Endothelial cell of umbilical vein (primary cell): ENCODE measurements around the gene ZNF423. TPM values are rescaled to one million over a fixed set of nuclear protein-coding genes. Genes with fewer than 3 reads are reported as not detected.

Experiments used
- BruUV-seq: library from RNA; stranded (reverse); fragments of 400-500 nt; replicated peaks from 2 replicates; lab custom pipeline; 2021; lab: Mats Ljungman, UMichigan
- CTCF ChIA-PET: fragments of 300-600, 350-600 bp; sonication (Branson Sonifier 250); formaldehyde crosslinking; loops from one replicate; lab custom pipeline; 2021; ENCODE audit warnings: antibody characterized with exemption, inconsistent platforms; lab: Charles Lee
- POLR2A ChIA-PET: fragments of 300-600, 350-600 bp; sonication (Branson Sonifier 250); formaldehyde crosslinking; loops from one replicate; lab custom pipeline; 2021; ENCODE audit warnings: antibody characterized with exemption, inconsistent platforms; lab: Charles Lee
- DNase-seq: peaks from one replicate; pipeline ENCODE4 v3.0.0-alpha.2; 2011; ENCODE audit warnings: low read depth, low spot score
- FAIRE-seq: peaks from 2 replicates; lab custom pipeline; 2011; peaks lifted over from hg19 to GRCh38; lab: Jason Lieb, UNC
- H2AFZ ChIP-seq: 2 replicates; pipeline ENCODE4 v1.6.0; 2012; ENCODE audit warnings: low read depth, low read length, control low read depth, inconsistent platforms
- H3K27ac ChIP-seq: 2 replicates; pipeline ENCODE4 v1.5.1; 2011; ENCODE audit warnings: low read depth, mild to moderate bottlenecking, control low read depth, low read length, moderate library complexity; ENCODE audit not compliant: insufficient read depth
- H3K27me3 ChIP-seq, 2 experiments: 2 replicates each; pipeline versions ENCODE4 v1.6.0 to v1.6.1; 2011; ENCODE audit warnings: low read length in 2 of 2, mixed read lengths in 1 of 2; ENCODE audit not compliant: control insufficient read depth in 2 of 2, insufficient read depth in 2 of 2
- H3K36me3 ChIP-seq, 2 experiments: 2 replicates in 1 of 2; 3 replicates in 1 of 2; pipeline ENCODE4 v1.5.1; 2011; ENCODE audit warnings: low read length in 2 of 2, mild to moderate bottlenecking in 1 of 2, moderate library complexity in 1 of 2; ENCODE audit not compliant: control insufficient read depth in 2 of 2, insufficient read depth in 2 of 2; ENCODE audit errors: extremely low read depth in 1 of 2
- H3K4me1 ChIP-seq: 3 replicates; pipeline ENCODE4 v1.5.1; 2011; ENCODE audit warnings: mild to moderate bottlenecking, low read length; ENCODE audit not compliant: control insufficient read depth, insufficient read depth; ENCODE audit errors: extremely low read depth
- H3K4me2 ChIP-seq: 2 replicates; pipeline ENCODE4 v1.6.1; 2011; ENCODE audit warnings: low read length, control low read depth, mixed read lengths; ENCODE audit not compliant: insufficient read depth
- H3K4me3 ChIP-seq, 3 experiments: fragments of 200-600 bp in 1 of 3; sonication (generic), shearing (Covaris generic) in 1 of 3; replicated peaks in 1 of 3; 2 replicates each; pipeline ENCODE4 v1.5.1; 2011 to 2016; ENCODE audit warnings: control low read depth in 3 of 3, low read length in 3 of 3, mild to moderate bottlenecking in 2 of 3, inconsistent platforms in 1 of 3, low read depth in 1 of 3, moderate library complexity in 1 of 3; ENCODE audit not compliant: insufficient read depth in 1 of 3
- H3K79me2 ChIP-seq: 2 replicates; pipeline ENCODE4 v1.6.0; 2012; ENCODE audit warnings: low read length, inconsistent platforms; ENCODE audit not compliant: control insufficient read depth, insufficient read depth
- H3K9ac ChIP-seq: replicated peaks from 2 replicates; pipeline ENCODE3; 2011; ENCODE audit warnings: low read length, control low read depth; ENCODE audit not compliant: insufficient read depth; ENCODE audit errors: extremely low read depth
- H3K9me1 ChIP-seq: replicated peaks from 3 replicates; pipeline ENCODE4 v1.6.0; 2011; ENCODE audit warnings: mild to moderate bottlenecking, low read length; ENCODE audit not compliant: control insufficient read depth, insufficient read depth; ENCODE audit errors: extremely low read depth
- H3K9me3 ChIP-seq: replicated peaks from 2 replicates; pipeline ENCODE4 v1.5.1; 2012; ENCODE audit warnings: low read length, inconsistent platforms; ENCODE audit not compliant: control insufficient read depth, insufficient read depth
- H4K20me1 ChIP-seq: replicated peaks from 2 replicates; pipeline ENCODE3; 2011; ENCODE audit warnings: mild to moderate bottlenecking, low read length; ENCODE audit not compliant: control insufficient read depth, insufficient read depth; ENCODE audit errors: extremely low read depth
- CTCF ChIP-seq, 2 donors: IDR thresholded peaks; 1 replicate in 1 of 2; 2 replicates in 1 of 2; pipeline ENCODE4 v1.5.1; 2011; ENCODE audit warnings: low read length in 2 of 2, mild to moderate bottlenecking in 2 of 2, moderate library complexity in 2 of 2, control low read depth in 1 of 2, inconsistent platforms in 1 of 2, low read depth in 1 of 2; ENCODE audit not compliant: insufficient read depth in 1 of 2; ENCODE audit errors: extremely low read depth in 1 of 2
- EZH2 ChIP-seq: IDR thresholded peaks from 2 replicates; pipeline ENCODE4 v1.6.1; 2012; ENCODE audit warnings: borderline replicate concordance, low read depth, mild to moderate bottlenecking, moderate library complexity, low read length, inconsistent platforms; ENCODE audit not compliant: severe bottlenecking
- FOS ChIP-seq: IDR thresholded peaks from 2 replicates; pipeline ENCODE4 v1.6.1; 2011; ENCODE audit warnings: mild to moderate bottlenecking, low read length, moderate library complexity, borderline replicate concordance; ENCODE audit not compliant: insufficient read depth
- GATA2 ChIP-seq: IDR thresholded peaks from 2 replicates; pipeline ENCODE4 v1.7.0; 2011; ENCODE audit warnings: low read depth, mild to moderate bottlenecking, moderate library complexity, mixed read lengths, low read length; ENCODE audit not compliant: insufficient read length, insufficient read depth
- JUN ChIP-seq: IDR thresholded peaks from 2 replicates; pipeline ENCODE4 v1.6.1; 2011; ENCODE audit warnings: borderline replicate concordance, low read depth; ENCODE audit not compliant: insufficient read length, insufficient read depth
- MAX ChIP-seq: IDR thresholded peaks from 2 replicates; pipeline ENCODE4 v1.6.1; 2011; ENCODE audit not compliant: insufficient read depth, insufficient read length
- MYC ChIP-seq: IDR thresholded peaks from one replicate; pipeline ENCODE4 v1.6.1; 2011; ENCODE audit warnings: mild to moderate bottlenecking, low read depth, low read length
- POLR2A ChIP-seq: IDR thresholded peaks from 2 replicates; pipeline ENCODE4 v1.6.1; 2012; ENCODE audit warnings: low read depth, mild to moderate bottlenecking, control low read depth, low read length
- POLR2AphosphoS5 ChIP-seq: IDR thresholded peaks from 2 replicates; pipeline ENCODE4 v1.6.1; 2012; ENCODE audit warnings: low read depth, mild to moderate bottlenecking, control low read depth, low read length, moderate library complexity; ENCODE audit not compliant: insufficient read depth
- dilution Hi-C: fragments of 300-500 bp; cut with MboI; formaldehyde crosslinking; loops from one replicate; pipeline ENCODE4 v1.15.0; 2019; ENCODE audit warnings: low sequenced_read_pairs; ENCODE audit not compliant: extremely low pct_ligation_motif_present
- intact Hi-C: fragments of 100-400 bp; cut with micrococcal nuclease; formaldehyde crosslinking; loops from one replicate; pipeline ENCODE4 v1.10.0; 2022
- polyA plus RNA-seq, 4 experiments: library from polyadenylated mRNA; depleted of rRNA in 3 of 4; stranded (reverse) in 3 of 4; unstranded in 1 of 4; fragments of >200 nt; gene quantifications; 2 replicates each; pipeline versions ENCODE4 v1.2.1 to v1.2.3, GENCODE V29; 2011 to 2012; ENCODE audit warnings: missing spikeins in 1 of 4
- total RNA-seq: library from RNA; stranded (reverse); gene quantifications from 2 replicates; pipeline ENCODE4 v1.2.3, GENCODE V29; 2021

The ZNF423 gene
- total and polyA plus RNA-seq, 2 donors (not counting 3 experiments of a cell fraction or from before 2014, with no cell fraction given) = 2.2 to 8.1 TPM

- Histone ChIP-seq H3K9me3 (no peaks in the 10 kb centered on the region), H2AFZ (peak overlapping the region; percentile 52), H4K20me1 (no peaks in the 10 kb centered on the region), H3K9me1 (no peaks in the 10 kb centered on the region), H3K9ac (no peak overlapping the region), H3K4me1 (peaks cover 3% of the 10 kb centered on the region), H3K27me3 (peaks cover 0 to 3% of the 10 kb centered on the region in 2 experiments), H3K27ac (no peak overlapping the region), H3K4me2 (no peak overlapping the region), H3K79me2 (no peaks in the 10 kb centered on the region), H3K4me3 (no peak overlapping the region), H3K36me3 (no peaks in the 10 kb centered on the region)
- intact Hi-C loops (no loop called here), dilution Hi-C loops (no loop called here)
- DNase-seq (peak; percentile 77), FAIRE-seq (peak; percentile 55)
- ChIA-PET CTCF (interaction anchor here (1.2 kb wide), 2 partner anchors 9 to 24 kb away, joined by 3 to 5 read pairs; no protein-coding TSS in a partner anchor), POLR2A (no interaction called here)
- no TSS peak for BruUV-seq
- no peak for TF ChIP-seq MAX
- TF ChIP-seq JUN = no peak
- TF ChIP-seq POLR2A = no peak
- no peak for TF ChIP-seq MYC
These were observed 22.8 kb downstream of the ZNF423 start for GRCh38 chr16:49833085-49833484.

GRCh38 chr16:49832177-49832576 is 23.7 kb downstream of the ZNF423 start:
- H3K27ac ChIP-seq = no peak overlapping the region
- H3K9me3 ChIP-seq = no peaks in the 10 kb centered on the region
- no TSS peak for BruUV-seq
- POLR2A ChIA-PET = interaction anchor here (0.7 kb wide), 1 partner anchor 9 kb away, joined by 5 read pairs; no protein-coding TSS in a partner anchor
- H3K79me2 ChIP-seq = no peaks in the 10 kb centered on the region
- no peak overlapping the region for H2AFZ ChIP-seq
- no peaks in the 10 kb centered on the region for H4K20me1 ChIP-seq
- dilution Hi-C loops = no loop called here
- no peak overlapping the region for H3K4me2 ChIP-seq
- CTCF ChIA-PET = interaction anchor here (1.2 to 1.6 kb wide), 2 partner anchors 8 to 12 kb away, joined by 3 to 7 read pairs; no protein-coding TSS in a partner anchor
- no peak for FAIRE-seq
- H3K9ac ChIP-seq = no peak overlapping the region
- intact Hi-C loops = no loop called here
- H3K27me3 ChIP-seq = no peaks in the 10 kb centered on the region
- no peak for DNase-seq
- H3K4me3 ChIP-seq = no peak overlapping the region
- H3K36me3 ChIP-seq = no peaks in the 10 kb centered on the region
- H3K4me1 ChIP-seq = peaks cover 10% of the 10 kb centered on the region
- TF ChIP-seq MYC (no peak), POLR2A (no peak), GATA2 (no peak), MAX (no peak), FOS (no peak), CTCF (IDR thresholded peaks at IDR 0.05; ENCODE audit: extremely low read depth in 1 of 2, insufficient read depth in 1 of 2, low read depth in 1 of 2, low read length in 2 of 2) (no peak), JUN (no peak), EZH2 (no peak), POLR2AphosphoS5 (no peak)
- no peaks in the 10 kb centered on the region for H3K9me1 ChIP-seq
